GM12874 (cell line): ENCODE data around the gene TUBE1.

Experiments
- CTCF ChIP-seq: IDR thresholded peaks from 2 replicates; pipeline ENCODE4 v1.5.1; 2011; ENCODE audit warnings: low read depth, mild to moderate bottlenecking, control low read depth, low read length, moderate library complexity; ENCODE audit not compliant: insufficient read depth

TUBE1 gene

GRCh38 chr6:112062966-112063365 is 24.3 kb downstream of the TUBE1 start:
- TF ChIP-seq CTCF, result no peak

GRCh38 chr6:112061605-112062004 is 25.7 kb downstream of the TUBE1 start:
- no peak for TF ChIP-seq CTCF

GRCh38 chr6:112058243-112059032 is 28.8 kb downstream of the TUBE1 start:
- TF ChIP-seq CTCF, result no peak

GRCh38 chr6:112054555-112055190 is 32.6 kb downstream of the TUBE1 start:
- TF ChIP-seq CTCF, result no peak

GRCh38 chr6:112054001-112054400 is 33.3 kb downstream of the TUBE1 start, which contains the start of gene CCN6:
Gene CCN6, plus strand, starts transcription at chr6:112054104. Its CDS starts 254 bp downstream, at chr6:112054358.
- no peak for TF ChIP-seq CTCF

- TF ChIP-seq CTCF, result no peak
Observed at GRCh38 chr6:112050429-112050828, 36.9 kb downstream of the TUBE1 start.

- no peak for TF ChIP-seq CTCF
Observed at GRCh38 chr6:112049996-112050395, 37.3 kb downstream of the TUBE1 start.
